Testis (tissue), 3 donors: ENCODE measurements around the gene TNFAIP1. TPM values are rescaled to one million over a fixed set of nuclear protein-coding genes. Genes with fewer than 3 reads are reported as not detected.

ENCODE experiments used
- DNase-seq: peaks from one replicate; pipeline ENCODE4 v3.0.0-alpha.2; 2019
- H3K27ac ChIP-seq, 2 donors: fragments of 200-600 bp; sonication (generic); one replicate each; pipeline ENCODE4 v1.5.1; 2019
- H3K27me3 ChIP-seq: fragments of 200-600 bp; sonication (generic); one replicate; pipeline ENCODE4 v1.5.1; 2019
- H3K36me3 ChIP-seq: fragments of 200-600 bp; sonication (generic); one replicate; pipeline ENCODE4 v1.5.1; 2017; ENCODE audit warnings: low read depth; ENCODE audit errors: missing control alignments
- H3K4me1 ChIP-seq: fragments of 200-600 bp; sonication (generic); one replicate; pipeline ENCODE4 v1.5.1; 2019
- H3K4me3 ChIP-seq, 2 donors: fragments of 200-600 bp; sonication (generic); one replicate each; pipeline ENCODE4 v1.5.1; 2017 to 2019
- H3K9me3 ChIP-seq: fragments of 200-600 bp; sonication (generic); one replicate; pipeline ENCODE4 v1.5.1; 2017
- POLR2A ChIP-seq: fragments of 450-650 bp; IDR thresholded peaks from one replicate; pipeline ENCODE4 v1.6.1; 2017; ENCODE audit warnings: antibody characterized with exemption, mild to moderate bottlenecking, moderate library complexity
- WGBS, 2 donors: methylation state at CpG; one replicate each; pipeline ENCODE4 v1.1.5; 2018; 5-methylcytosine and 5-hydroxymethylcytosine counted together
- intact Hi-C: fragments of 100-400 bp; cut with DNase I; formaldehyde crosslinking; loops from one replicate; pipeline ENCODE4 v1.15.1; 2023; ENCODE audit warnings: low total_unique reads
- polyA plus RNA-seq: library from polyadenylated mRNA; stranded (reverse); fragments of 350-450 nt; fragmentation: Illumina TruSeq; extraction: RNeasy Lipid Tissue Mini Kit (QIAGEN cat#74804); gene quantifications from one replicate; pipeline ENCODE4 v1.2.3, GENCODE V29; 2014; ENCODE audit warnings: low read depth, low replicate concordance; ENCODE audit not compliant: insufficient read depth
- total RNA-seq, 2 donors: library from RNA; depleted of rRNA; stranded (reverse); fragments of >200 nt; gene quantifications; one replicate each; pipeline ENCODE4 v1.2.3, GENCODE V29; 2016
- TF ChIP-seq, protein P1 (sequence below), 3 experiments: fragments of 450-650 bp in 2 of 3; fragments of 200-600 bp in 1 of 3; sonication (generic) in 1 of 3; IDR thresholded peaks; one replicate each; pipeline ENCODE4 v1.5.1; 2016 to 2019; ENCODE audit warnings: antibody characterized with exemption in 3 of 3, mild to moderate bottlenecking in 2 of 3, moderate library complexity in 1 of 3

The TNFAIP1 gene
- total and polyA plus RNA-seq, 3 donors from 2014 or later, result 41.8 to 65.7 (median 42.9) TPM

DNA sequence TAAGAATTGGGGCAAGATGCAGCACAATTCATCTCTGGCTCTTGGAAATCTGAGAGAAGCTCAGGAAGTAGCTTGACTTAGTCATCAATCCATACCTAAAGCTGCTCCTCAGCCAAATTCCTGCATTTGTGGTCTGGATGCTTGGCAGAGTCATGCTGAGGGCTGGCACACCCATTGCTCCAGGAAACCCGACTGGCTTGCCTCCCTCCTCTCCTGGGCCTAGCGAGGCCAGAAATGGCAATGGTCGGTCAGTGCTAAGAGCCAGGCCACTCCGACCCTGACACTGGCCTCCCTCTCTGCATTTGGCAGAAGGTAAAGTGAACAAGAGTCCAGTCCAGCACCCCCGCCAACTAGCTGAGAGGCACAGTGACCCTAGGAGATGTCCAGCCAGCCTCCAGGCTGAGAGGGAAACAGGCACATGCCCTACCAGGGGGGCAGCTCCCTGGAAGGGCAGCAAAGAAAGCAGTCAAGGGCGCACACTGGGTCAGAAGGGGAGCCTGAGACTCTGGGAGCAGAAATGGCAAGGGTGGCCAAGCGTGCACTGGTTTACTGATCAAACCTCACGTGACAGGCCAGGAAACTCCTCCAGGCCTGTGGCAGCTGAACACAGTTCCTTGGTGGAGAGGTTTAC is 11.8 kb downstream of the TNFAIP1 start:
- Histone ChIP-seq H3K27ac (peak overlapping the region; percentile 15 to 47), H3K4me1 (peaks cover 25% of the 10 kb centered on the region), H3K9me3 (no peaks in the 10 kb centered on the region), H3K27me3 (no peaks in the 10 kb centered on the region), H3K4me3 (no peak overlapping the region), H3K36me3 (no peaks in the 10 kb centered on the region)
- intact Hi-C loops, result no loop called here
- peak; percentile 44 for DNase-seq
- WGBS, 2 donors, result 59 to 70% methylated on average over 6 to 8 of the region's 8 CpGs
- no peak for TF ChIP-seq POLR2A
- TF ChIP-seq, protein P1, sequence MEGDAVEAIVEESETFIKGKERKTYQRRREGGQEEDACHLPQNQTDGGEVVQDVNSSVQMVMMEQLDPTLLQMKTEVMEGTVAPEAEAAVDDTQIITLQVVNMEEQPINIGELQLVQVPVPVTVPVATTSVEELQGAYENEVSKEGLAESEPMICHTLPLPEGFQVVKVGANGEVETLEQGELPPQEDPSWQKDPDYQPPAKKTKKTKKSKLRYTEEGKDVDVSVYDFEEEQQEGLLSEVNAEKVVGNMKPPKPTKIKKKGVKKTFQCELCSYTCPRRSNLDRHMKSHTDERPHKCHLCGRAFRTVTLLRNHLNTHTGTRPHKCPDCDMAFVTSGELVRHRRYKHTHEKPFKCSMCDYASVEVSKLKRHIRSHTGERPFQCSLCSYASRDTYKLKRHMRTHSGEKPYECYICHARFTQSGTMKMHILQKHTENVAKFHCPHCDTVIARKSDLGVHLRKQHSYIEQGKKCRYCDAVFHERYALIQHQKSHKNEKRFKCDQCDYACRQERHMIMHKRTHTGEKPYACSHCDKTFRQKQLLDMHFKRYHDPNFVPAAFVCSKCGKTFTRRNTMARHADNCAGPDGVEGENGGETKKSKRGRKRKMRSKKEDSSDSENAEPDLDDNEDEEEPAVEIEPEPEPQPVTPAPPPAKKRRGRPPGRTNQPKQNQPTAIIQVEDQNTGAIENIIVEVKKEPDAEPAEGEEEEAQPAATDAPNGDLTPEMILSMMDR (IDR thresholded peaks at IDR 0.05), result no peak

DNA sequence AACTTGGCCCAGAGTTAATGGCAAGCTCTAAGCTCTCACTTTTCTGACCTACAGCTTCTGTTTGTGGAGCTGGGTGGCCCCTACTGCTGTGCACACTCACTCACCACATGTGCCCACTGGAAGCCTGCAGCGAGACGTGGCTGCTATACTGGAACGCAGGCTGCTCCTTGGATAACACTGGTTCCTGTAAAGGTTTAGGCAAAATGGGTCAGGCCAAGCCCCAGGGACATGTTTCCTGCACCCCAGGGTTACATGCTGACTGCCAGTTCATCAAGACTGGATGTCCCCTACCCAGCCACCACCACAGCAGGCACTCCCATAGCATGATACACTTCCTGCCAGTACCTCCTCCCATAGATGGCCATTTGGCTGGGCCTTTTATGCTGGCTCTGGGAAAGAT is 13.4 kb downstream of the TNFAIP1 start:
- Histone ChIP-seq H3K9me3 (no peaks in the 10 kb centered on the region), H3K27ac (no peak overlapping the region), H3K4me1 (peaks cover 25% of the 10 kb centered on the region), H3K27me3 (no peaks in the 10 kb centered on the region), H3K4me3 (no peak overlapping the region), H3K36me3 (no peaks in the 10 kb centered on the region)
- WGBS, 2 donors, result 60 to 83% methylated on average over 3 of the region's 3 CpGs
- DNase-seq, result no peak
- TF ChIP-seq POLR2A, result no peak
- TF ChIP-seq, protein P1 (IDR thresholded peaks at IDR 0.05), result no peak
- intact Hi-C loops, result no loop called here

DNA sequence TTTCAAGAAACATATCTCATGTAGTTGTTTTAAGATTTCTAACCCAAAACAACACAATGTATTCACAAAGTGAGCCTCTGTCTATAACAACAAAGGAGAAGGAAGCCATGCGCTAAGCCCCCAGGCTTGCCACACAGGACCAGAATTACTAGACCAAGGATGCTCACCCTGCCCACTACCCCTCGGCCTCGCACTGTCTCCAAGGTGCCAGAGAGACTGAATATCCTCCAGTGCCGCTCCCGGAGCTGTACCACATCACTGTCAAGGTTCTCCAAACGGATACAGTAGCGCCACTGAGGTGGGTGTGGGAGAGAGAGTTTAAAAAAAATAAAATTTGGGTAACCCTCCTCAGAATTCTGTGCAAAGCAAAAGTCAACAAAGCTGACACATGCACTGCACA is 14.7 kb downstream of the TNFAIP1 start:
- intact Hi-C loops, result no loop called here
- Histone ChIP-seq H3K9me3 (no peaks in the 10 kb centered on the region), H3K4me3 (no peak overlapping the region), H3K36me3 (no peaks in the 10 kb centered on the region), H3K27me3 (no peaks in the 10 kb centered on the region), H3K4me1 (peaks cover 25% of the 10 kb centered on the region), H3K27ac (no peak overlapping the region)
- TF ChIP-seq, protein P1 (IDR thresholded peaks at IDR 0.05), result no peak
- TF ChIP-seq POLR2A, result no peak
- WGBS, 2 donors, result 90 to 91% methylated on average over 7 of the region's 7 CpGs
- DNase-seq, result no peak

DNA sequence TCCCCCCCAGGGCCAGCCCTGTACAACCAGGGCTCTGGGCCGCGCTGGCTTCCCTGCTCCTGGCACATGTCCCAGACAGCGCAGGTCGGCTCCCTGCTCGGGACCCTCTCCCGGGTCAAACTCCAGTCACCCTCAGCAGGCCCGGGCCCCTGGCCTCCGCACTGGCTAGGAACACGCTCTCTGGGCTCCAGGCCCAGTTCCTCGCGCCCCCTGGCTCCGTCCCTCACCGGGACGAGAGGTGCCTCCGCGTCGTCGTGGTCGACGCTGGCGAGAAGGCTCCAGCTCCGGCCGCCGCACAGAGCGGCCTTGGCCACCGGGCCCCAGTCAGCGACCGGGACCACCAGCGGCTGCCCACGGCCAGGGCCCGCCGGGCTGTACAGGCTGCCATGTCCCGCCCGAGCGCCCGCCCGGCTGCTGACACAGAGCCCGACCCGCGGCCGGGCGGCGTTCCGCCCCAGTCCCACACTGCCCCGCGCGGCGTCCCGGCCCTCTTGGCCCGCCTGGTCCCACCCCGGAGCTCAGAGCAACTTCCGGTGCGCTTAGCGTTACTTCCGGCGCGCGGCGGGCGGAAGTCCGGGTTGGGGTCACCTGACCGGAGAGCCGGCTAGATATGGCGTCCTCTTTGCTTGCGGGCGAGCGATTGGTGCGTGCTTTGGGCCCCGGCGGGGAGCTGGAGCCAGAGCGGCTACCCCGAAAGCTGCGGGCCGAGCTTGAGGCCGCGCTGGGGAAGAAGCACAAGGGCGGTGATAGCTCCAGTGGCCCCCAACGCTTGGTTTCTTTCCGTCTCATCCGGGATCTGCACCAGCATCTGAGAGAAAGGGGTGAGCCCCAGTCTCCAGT is 21.7 kb downstream of the TNFAIP1 start, which contains the start of gene POLDIP2:
Gene POLDIP2, minus strand, starts transcription at position 467 of the 840 bp plus-strand sequence. Its CDS starts 79 bp downstream, at position 388.
- TF ChIP-seq, protein P1 (IDR thresholded peaks at IDR 0.05), result no peak
- peak; percentile 8 for TF ChIP-seq POLR2A
- peak within 1 kb of the TSS; percentile 81 to 86 for H3K27ac ChIP-seq
- H3K27me3 ChIP-seq, result no peaks in the 10 kb centered on the region
- DNase-seq, result peak; percentile 94
- no peaks in the 10 kb centered on the region for H3K9me3 ChIP-seq
- whole genome bisulfite sequencing, 2 donors, result 0% methylated on average over 15 to 56 of the region's 80 CpGs
- no peaks in the 10 kb centered on the region for H3K36me3 ChIP-seq
- intact Hi-C loops, result no loop called here
- peaks cover 14% of the 10 kb centered on the region for H3K4me1 ChIP-seq
- peak within 1 kb of the TSS; percentile 100 for H3K4me3 ChIP-seq
